ENCODE data around the gene SYTL3.
"Not testable (repeated sequence)": the region's sequence is repeated elsewhere in the genome, so short reads cannot be mapped to it uniquely, and the experiment has no call there.

The SYTL3 gene

DNA sequence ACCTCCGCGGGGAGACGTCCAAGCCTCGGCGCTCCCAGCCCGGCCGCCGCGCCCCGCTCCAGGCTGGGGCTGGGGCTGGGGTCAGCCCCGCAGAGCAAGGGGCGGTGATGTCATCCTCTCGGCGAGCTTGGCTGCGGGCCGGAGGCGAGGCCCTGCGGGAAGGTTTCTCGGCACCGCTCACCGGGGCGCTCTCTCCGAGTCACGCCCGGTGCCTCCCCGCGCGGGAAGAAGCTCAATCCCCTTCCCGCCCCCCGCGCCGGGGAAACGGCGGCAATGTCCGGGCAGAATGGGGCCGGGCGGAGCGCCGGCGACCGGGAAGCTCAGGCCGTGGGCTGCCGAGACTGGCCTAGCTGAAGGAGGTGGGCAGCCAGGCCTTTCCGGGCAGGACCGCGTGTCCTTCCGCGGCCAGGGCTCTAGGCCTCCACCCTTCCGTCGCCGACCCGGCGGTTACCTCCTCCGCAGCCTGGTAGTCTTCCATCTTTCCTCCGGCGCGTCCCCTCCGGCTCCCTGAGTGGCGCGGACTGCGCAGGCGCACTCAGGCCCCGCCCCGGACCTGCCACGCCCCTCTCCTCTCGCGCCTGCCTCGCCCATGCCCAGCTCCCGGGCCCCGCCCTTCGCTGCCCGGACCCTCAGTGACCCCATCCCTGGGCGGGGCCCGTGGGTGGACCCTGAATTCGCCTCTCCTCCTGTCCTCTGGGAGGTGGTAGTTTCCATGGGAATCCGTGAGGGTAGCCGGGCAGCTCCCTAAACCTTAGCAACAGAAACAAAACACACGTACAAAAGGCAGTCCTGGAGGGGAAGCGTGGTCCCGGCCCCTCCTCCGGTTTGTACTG is 5.4 kb upstream of the SYTL3 start, which contains the start of gene DYNLT1:
TSS of gene DYNLT1 (minus strand) at position 513 of the 833 bp plus-strand sequence. CDS start at position 478, 35 bp downstream.
- peak within 1 kb of the TSS; percentile 92 for H3K4me3 ChIP-seq (ENCODE audit: low read depth, low read length)
- peaks cover 7% of the 10 kb centered on the region; the same call in 1 of the 2 replicates for H3K36me3 ChIP-seq (ENCODE audit: control insufficient read depth, insufficient read depth, low read length)
- peaks cover 9% of the 10 kb centered on the region; the same call in 1 of the 2 replicates for H3K27me3 ChIP-seq (ENCODE audit: control insufficient read depth, insufficient read depth, low read length)
- H3K9ac ChIP-seq (ENCODE audit: low read depth, low read length), result peak within 1 kb of the TSS; percentile 92
- H3K4me1 ChIP-seq (ENCODE audit: control insufficient read depth, insufficient read depth, low read length), result peaks cover 5% of the 10 kb centered on the region; the same call in 1 of the 2 replicates
- H3K9me3 ChIP-seq (ENCODE audit: control insufficient read depth, insufficient read depth, low read length), result no peaks in the 10 kb centered on the region
- H3K27ac ChIP-seq (ENCODE audit: low read depth, low read length), result peak within 1 kb of the TSS; percentile 87

DNA sequence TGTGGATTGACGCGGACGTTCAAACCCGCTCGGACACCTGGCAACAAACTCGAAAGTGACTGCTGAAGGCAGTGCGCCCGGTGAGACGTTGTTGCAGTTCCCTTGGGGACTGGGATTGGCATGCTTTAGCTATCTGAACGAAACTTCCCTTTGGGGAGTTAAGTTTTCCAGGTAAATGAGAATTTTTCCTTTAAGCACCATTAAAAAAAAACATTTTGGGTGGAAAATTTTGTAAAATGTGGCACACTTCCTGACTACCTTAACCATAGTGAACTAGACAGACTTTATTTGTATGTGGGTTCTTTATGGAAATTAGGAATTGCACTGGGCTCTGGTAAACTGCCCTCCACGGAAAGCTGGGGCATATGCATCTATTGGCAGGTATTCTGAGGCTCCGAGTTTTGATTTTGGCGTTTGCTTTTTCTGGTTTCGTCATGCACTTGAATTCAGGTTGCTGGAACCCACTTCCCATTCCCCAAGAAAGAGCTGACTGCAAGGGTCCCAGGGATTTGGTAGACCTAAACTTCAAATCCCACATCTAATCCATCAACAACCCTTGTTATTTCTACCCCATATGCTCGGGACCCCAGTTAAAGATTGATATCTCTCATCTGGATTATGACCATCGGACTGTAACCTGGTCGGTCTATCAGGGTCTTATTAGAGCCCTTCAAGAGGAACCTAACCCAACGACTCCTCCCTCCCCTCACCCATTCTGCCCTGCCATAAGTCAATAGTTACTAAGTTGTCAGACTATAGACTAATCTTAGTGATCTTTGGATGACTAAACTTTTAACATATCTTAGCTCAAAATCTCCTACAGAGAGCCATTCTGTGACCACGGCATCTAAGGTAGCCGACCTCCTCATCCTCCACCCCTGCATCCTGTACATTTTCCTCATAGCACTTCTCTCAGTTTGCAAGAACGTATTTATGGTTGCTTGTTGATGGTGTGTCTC is 4.5 kb upstream of the SYTL3 start:
- peaks cover 2% of the 10 kb centered on the region; the same call in 1 of the 2 replicates for H3K36me3 ChIP-seq (ENCODE audit: control insufficient read depth, insufficient read depth, low read length)
- H3K9ac ChIP-seq (ENCODE audit: low read depth, low read length), result no peak overlapping the region
- H3K9me3 ChIP-seq (ENCODE audit: control insufficient read depth, insufficient read depth, low read length), result no peaks in the 10 kb centered on the region
- H3K4me3 ChIP-seq (ENCODE audit: low read depth, low read length), result peak overlapping the region; percentile 92
- peaks cover 7% of the 10 kb centered on the region for H3K4me1 ChIP-seq (ENCODE audit: control insufficient read depth, insufficient read depth, low read length)
- peaks cover 9% of the 10 kb centered on the region; the same call in 1 of the 2 replicates for H3K27me3 ChIP-seq (ENCODE audit: control insufficient read depth, insufficient read depth, low read length)
- no peak overlapping the region for H3K27ac ChIP-seq (ENCODE audit: low read depth, low read length)

DNA sequence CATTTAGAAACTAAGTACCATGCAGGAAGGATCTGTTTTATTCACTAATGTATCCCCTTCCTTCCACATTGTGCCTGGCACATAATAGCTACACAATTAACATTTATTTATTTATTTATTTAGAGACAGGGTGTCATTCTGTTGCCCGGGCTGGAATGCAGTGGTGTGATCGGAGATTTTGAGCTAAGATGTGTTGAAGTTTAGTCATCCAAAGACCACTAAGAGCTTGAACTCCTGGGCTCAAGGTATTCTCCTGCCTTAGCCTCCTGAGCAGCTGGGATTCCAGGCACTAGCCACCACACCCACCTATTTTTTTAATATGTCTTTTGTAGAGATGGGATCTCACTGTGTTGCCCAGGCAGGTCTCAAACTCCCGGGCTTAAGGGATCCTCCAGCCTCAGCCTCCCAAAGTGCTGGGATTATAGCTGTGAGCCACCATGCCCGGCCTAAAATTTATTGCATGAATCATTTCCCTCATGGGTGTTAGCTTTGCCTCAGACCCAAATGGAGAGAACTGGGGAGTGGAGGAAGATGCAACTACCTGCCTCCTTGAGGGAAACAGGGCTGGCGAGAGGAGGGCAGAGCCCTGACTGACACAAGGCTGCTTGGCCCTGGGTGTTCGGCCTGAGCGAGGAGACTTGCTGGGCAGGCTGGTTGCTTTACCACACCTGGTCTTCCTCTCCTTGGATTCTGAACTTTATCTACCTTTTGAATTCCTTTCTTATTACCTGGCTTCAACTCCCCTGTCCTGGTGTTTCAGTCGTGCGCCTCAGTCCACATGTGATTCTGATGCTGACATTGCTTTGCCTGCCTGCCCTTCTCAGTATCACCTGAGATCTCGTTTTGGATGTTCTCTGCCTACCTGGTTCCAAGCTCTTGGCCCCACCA is 3.6 kb upstream of the SYTL3 start:
- Histone ChIP-seq H3K9me3 (ENCODE audit: control insufficient read depth, insufficient read depth, low read length) (no peaks in the 10 kb centered on the region), H3K4me3 (ENCODE audit: low read depth, low read length) (no peak overlapping the region), H3K27ac (ENCODE audit: low read depth, low read length) (no peak overlapping the region), H3K36me3 (ENCODE audit: control insufficient read depth, insufficient read depth, low read length) (no peaks in the 10 kb centered on the region), H3K4me1 (ENCODE audit: control insufficient read depth, insufficient read depth, low read length) (peaks cover 2% of the 10 kb centered on the region; the same call in 1 of the 2 replicates), H3K27me3 (ENCODE audit: control insufficient read depth, insufficient read depth, low read length) (peaks cover 9% of the 10 kb centered on the region; the same call in 1 of the 2 replicates), H3K9ac (ENCODE audit: low read depth, low read length) (no peak overlapping the region)

DNA sequence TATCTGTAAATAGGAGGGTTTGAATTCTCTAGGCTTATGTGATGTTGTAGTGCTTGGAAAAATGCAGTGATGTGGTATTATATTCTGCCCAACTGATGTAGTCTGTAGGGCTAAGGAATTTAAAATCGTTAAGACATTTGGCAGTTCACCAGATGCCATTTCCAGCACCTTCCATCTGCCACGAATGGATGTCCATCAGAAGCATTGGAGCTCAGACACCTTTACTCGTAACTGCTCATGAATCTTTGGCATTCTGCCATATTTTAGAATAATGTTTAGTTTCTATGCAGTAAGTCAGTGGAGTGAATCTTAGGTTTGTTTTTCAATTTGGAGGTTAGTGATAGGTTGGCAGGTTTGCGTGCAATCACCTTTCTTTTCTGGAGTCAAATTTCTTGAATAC is 2.4 kb upstream of the SYTL3 start:
- H3K4me1 ChIP-seq (ENCODE audit: control insufficient read depth, insufficient read depth, low read length), result peaks cover 2% of the 10 kb centered on the region; the same call in 1 of the 2 replicates
- H3K9ac ChIP-seq (ENCODE audit: low read depth, low read length), result no peak overlapping the region

GRCh38 chr6:158648682-158649131 is 1.1 kb upstream of the SYTL3 start:
- peaks cover 2% of the 10 kb centered on the region; the same call in 1 of the 2 replicates for H3K4me1 ChIP-seq (ENCODE audit: control insufficient read depth, insufficient read depth, low read length)
- no peaks in the 10 kb centered on the region for H3K36me3 ChIP-seq (ENCODE audit: control insufficient read depth, insufficient read depth, low read length)
- H3K27ac ChIP-seq (ENCODE audit: low read depth, low read length), result no peak overlapping the region
- peaks cover 9% of the 10 kb centered on the region; the same call in 1 of the 2 replicates for H3K27me3 ChIP-seq (ENCODE audit: control insufficient read depth, insufficient read depth, low read length)
- no peak overlapping the region for H3K4me3 ChIP-seq (ENCODE audit: low read depth, low read length)
- H3K9ac ChIP-seq (ENCODE audit: low read depth, low read length), result no peak overlapping the region
- H3K9me3 ChIP-seq (ENCODE audit: control insufficient read depth, insufficient read depth, low read length), result no peaks in the 10 kb centered on the region

More for the DNA sequence above, 2.4 kb upstream of the SYTL3 start:
- Histone ChIP-seq H3K9me3 (ENCODE audit: control insufficient read depth, insufficient read depth, low read length) (no peaks in the 10 kb centered on the region), H3K27me3 (ENCODE audit: control insufficient read depth, insufficient read depth, low read length) (peaks cover 9% of the 10 kb centered on the region; the same call in 1 of the 2 replicates), H3K4me3 (ENCODE audit: low read depth, low read length) (no peak overlapping the region), H3K36me3 (ENCODE audit: control insufficient read depth, insufficient read depth, low read length) (no peaks in the 10 kb centered on the region), H3K27ac (ENCODE audit: low read depth, low read length) (no peak overlapping the region)

DNA sequence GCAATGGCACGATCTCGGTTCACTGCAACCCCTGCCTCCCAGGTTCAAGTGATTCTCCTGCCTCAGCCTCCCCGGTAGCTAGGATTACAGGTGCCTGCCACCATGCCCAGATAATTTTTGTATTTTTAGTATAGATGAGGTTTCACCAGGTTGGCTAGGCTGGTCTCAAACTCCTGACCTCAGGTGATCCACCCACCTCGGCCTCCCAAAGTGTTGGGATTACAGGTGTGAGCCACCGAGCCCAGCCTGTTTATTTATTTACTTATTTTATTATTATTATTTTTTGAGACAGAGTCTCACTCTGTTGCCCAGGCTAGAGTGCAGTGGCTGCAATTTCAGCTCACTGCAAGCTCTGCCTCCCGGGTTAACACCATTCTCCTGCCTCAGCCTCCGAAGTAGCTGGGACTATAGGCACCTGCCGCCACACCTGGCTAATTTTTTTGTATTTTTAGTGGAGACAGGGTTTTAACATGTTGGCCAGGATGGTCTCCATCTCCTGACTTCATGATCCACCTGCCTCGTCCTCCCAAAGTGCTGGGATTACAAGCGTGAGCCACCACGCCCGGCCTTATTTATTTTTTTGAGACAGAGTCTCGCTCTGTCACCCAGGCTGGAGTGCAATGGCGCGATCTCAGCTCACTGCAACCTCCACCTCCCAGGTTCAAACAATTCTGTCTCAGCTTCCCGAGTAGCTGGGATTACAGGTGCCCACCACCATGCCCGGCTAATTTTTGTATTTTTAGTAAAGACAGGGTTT is 2.3 kb downstream of the SYTL3 start:
- not testable (repeated sequence) for H3K36me3 ChIP-seq (ENCODE audit: control insufficient read depth, insufficient read depth, low read length); H3K9ac ChIP-seq (ENCODE audit: low read depth, low read length); H3K27me3 ChIP-seq (ENCODE audit: control insufficient read depth, insufficient read depth, low read length); H3K4me3 ChIP-seq (ENCODE audit: low read depth, low read length); H3K27ac ChIP-seq (ENCODE audit: low read depth, low read length); H3K4me1 ChIP-seq (ENCODE audit: control insufficient read depth, insufficient read depth, low read length); H3K9me3 ChIP-seq (ENCODE audit: control insufficient read depth, insufficient read depth, low read length)

DNA sequence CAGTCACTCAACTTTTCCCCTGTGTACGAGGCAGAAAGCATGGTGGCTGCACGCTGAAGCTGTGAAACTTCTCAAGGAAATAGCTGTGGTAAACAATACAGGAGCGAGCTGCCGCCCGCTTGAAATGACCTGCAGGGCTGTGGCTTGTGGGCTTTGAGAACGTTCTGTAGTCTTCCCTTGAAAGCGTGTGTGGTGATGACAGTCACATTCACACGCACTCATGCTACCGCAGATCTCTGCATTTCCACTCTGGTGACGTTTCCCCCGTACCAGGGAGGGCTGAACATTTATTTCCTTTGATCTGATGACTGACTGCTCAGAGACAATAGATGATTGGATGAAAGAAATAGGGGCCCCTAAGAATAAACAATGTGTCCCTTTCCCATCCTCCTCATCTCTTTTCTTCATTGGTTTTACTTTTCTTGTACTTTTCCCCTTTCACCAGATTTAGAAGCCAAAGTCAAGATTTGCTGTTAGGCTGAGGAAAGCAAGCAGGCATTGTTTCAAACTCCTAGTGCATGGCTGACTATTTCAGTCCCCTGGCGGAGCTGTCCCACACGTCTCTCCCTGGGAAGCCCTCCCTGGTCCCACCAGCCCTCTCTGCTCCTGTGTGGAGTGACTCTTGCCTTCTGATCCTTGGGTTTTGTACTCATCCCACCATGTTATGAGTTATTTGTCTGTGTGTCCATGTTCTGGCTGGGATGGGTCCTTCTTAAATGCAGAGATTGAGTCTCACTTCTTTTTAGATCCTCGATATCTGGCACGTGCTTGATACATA is 3.9 kb downstream of the SYTL3 start:
- H3K9me3 ChIP-seq (ENCODE audit: control insufficient read depth, insufficient read depth, low read length), result no peaks in the 10 kb centered on the region
- no peak overlapping the region for H3K27ac ChIP-seq (ENCODE audit: low read depth, low read length)
- H3K36me3 ChIP-seq (ENCODE audit: control insufficient read depth, insufficient read depth, low read length), result no peaks in the 10 kb centered on the region
- H3K4me1 ChIP-seq (ENCODE audit: control insufficient read depth, insufficient read depth, low read length), result peaks cover 2% of the 10 kb centered on the region; the same call in 1 of the 2 replicates
- no peaks in the 10 kb centered on the region for H3K27me3 ChIP-seq (ENCODE audit: control insufficient read depth, insufficient read depth, low read length)
- no peak overlapping the region for H3K9ac ChIP-seq (ENCODE audit: low read depth, low read length)
- no peak overlapping the region for H3K4me3 ChIP-seq (ENCODE audit: low read depth, low read length)

DNA sequence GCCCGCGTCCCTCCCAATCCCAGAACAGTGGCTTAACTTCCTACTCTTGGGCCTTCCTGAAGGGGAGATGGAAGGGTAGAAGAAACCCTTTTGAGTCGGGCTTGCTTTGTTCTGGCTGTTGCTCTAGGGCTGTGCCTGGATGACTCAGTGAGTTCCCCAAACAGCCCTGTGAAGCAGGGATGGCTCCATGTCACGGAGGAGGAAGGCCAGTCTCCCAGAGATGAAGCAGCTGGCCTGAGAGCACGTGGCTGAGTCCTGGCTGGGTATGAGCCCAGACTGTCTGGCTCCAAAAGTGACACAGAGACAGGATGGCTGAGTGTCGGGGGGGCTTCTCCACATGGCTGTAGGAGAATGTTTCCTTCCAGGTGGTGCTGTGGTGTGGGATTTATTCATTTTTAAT is 4.6 kb downstream of the SYTL3 start:
- Histone ChIP-seq H3K9me3 (ENCODE audit: control insufficient read depth, insufficient read depth, low read length) (no peaks in the 10 kb centered on the region), H3K4me1 (ENCODE audit: control insufficient read depth, insufficient read depth, low read length) (peaks cover 2% of the 10 kb centered on the region; the same call in 1 of the 2 replicates), H3K36me3 (ENCODE audit: control insufficient read depth, insufficient read depth, low read length) (no peaks in the 10 kb centered on the region), H3K4me3 (ENCODE audit: low read depth, low read length) (no peak overlapping the region), H3K27ac (ENCODE audit: low read depth, low read length) (no peak overlapping the region), H3K27me3 (ENCODE audit: control insufficient read depth, insufficient read depth, low read length) (no peaks in the 10 kb centered on the region), H3K9ac (ENCODE audit: low read depth, low read length) (no peak overlapping the region)

DNA sequence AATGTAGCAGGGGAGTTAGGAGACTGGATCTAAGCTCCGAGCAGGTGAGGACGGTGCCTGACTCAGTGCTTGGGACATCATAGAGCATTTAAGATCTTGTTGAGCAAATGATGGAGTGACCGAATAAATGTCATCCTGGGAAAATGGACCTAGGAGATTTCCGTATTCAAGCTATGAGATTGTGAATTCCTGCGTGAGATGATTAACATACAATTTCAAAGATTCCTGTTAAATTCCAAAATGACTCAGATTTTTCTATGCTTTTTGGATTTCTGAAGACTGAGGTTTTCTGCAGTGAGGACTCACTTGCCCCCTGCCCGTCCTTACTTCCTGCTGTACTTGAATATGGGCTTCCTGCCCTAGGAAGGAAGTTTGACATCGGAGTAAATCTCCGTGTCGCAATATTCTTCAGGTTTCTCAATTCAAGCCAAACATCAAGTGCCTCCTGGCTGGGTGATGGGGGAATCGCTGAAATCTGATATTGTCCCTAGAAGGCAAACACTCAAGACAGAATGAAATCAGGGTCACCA is 5.2 kb downstream of the SYTL3 start:
- H3K27ac ChIP-seq (ENCODE audit: low read depth, low read length), result no peak overlapping the region
- H3K9me3 ChIP-seq (ENCODE audit: control insufficient read depth, insufficient read depth, low read length), result no peaks in the 10 kb centered on the region
- H3K4me3 ChIP-seq (ENCODE audit: low read depth, low read length), result no peak overlapping the region
- H3K36me3 ChIP-seq (ENCODE audit: control insufficient read depth, insufficient read depth, low read length), result no peaks in the 10 kb centered on the region
- no peaks in the 10 kb centered on the region for H3K4me1 ChIP-seq (ENCODE audit: control insufficient read depth, insufficient read depth, low read length)
- no peaks in the 10 kb centered on the region for H3K27me3 ChIP-seq (ENCODE audit: control insufficient read depth, insufficient read depth, low read length)
- H3K9ac ChIP-seq (ENCODE audit: low read depth, low read length), result no peak overlapping the region
